ENCODE results near the gene RAPGEF3.
A peak's percentile ranks its signal among the peaks of the same experiment; 100 is the strongest.

RAPGEF3 gene

GRCh38 chr12:47717443-47718193 lies 41.1 kb downstream of the RAPGEF3 start:
- peak; percentile 17 for DNase-seq

- DNase-seq: no peak
These were observed 41.6 kb downstream of the RAPGEF3 start for GRCh38 chr12:47717046-47717442.

- DNase-seq: no peak
These were observed 42.7 kb downstream of the RAPGEF3 start for GRCh38 chr12:47715877-47716548.

GRCh38 chr12:47715393-47715876 lies 43.2 kb downstream of the RAPGEF3 start:
- DNase-seq: peak; percentile 77

DNA sequence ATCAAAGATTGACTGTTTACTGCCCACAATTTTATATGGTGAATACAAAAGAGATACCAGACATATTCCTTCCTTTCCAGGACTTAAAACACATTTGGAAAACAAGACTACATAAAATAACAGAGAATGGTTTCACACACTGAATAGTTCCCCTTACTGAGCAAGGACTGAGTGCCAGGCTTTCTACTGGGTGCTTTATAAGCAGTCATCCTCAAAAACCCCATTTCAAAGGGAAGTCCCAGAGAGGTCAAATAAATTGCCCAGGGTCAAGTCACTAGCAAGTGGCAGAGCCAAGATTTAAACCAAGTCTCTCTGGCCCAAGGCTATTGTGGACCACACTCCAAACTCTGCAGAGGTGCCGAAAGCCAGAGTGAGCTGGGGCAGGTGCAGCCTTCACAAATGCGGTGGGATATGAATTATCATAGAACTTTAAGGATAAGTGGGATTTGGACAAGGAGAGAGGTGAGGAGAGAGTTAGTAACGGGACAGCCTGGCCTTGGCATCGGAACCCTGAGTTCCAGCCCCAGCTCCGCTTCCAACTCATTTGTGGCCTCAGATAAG lies 43.8 kb downstream of the RAPGEF3 start:
- DNase-seq: no peak

DNA sequence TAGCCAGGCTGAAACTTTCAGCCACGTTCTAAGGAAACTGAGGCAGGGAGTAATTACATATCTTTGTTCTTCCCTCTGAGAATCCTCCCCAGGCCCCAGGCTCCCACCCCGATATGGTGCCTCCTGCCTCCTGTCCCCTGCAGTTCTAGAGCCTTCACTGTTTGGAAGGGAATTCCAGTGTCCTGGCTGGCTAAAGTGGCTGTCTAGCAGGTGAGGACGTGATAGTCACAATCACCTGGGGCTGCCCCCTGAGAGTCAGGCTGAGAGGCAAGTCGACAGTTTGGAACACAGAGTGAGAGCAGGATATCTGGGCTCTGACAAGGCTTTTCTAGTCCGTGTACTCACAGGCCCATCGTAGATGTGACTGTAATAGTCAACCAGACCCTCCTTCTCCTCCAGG lies 46.5 kb downstream of the RAPGEF3 start:
- no peak for DNase-seq

- no peak for DNase-seq
These were observed 47.2 kb downstream of the RAPGEF3 start for GRCh38 chr12:47711448-47711847.

DNA sequence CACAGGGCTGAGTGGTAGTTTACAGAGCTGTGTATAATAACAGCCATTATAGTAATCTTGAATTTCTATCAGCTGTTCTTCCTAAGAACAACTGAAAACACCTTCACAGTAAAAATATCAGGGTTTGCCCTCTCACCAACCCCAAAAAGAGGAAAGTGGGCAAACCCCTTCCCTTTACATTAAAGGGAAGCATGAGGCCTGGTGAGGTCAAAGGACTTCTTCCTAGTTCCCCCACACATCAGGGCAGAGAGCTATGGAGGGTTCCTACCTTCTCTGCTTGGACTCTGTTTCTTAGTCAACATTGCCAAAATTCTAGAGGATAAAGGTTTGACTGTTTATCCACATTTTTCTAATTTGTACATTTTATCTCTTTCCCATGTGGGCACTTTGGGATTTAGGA lies 48.4 kb downstream of the RAPGEF3 start:
- no peak for DNase-seq

GRCh38 chr12:47709671-47710070 lies 49.0 kb downstream of the RAPGEF3 start:
- no peak for DNase-seq

GRCh38 chr12:47709237-47709636 lies 49.4 kb downstream of the RAPGEF3 start:
- no peak for DNase-seq

GRCh38 chr12:47707905-47708543 lies 50.7 kb downstream of the RAPGEF3 start:
- DNase-seq: no peak

GRCh38 chr12:47707355-47707754 lies 51.3 kb downstream of the RAPGEF3 start:
- no peak for DNase-seq

GRCh38 chr12:47705566-47706425 lies 52.9 kb downstream of the RAPGEF3 start, which contains the start of gene RPAP3:
TSS of gene RPAP3 (minus strand) at chr12:47706030. CDS start at chr12:47702840, 3,190 bp downstream.
- peak; percentile 97 for DNase-seq

DNA sequence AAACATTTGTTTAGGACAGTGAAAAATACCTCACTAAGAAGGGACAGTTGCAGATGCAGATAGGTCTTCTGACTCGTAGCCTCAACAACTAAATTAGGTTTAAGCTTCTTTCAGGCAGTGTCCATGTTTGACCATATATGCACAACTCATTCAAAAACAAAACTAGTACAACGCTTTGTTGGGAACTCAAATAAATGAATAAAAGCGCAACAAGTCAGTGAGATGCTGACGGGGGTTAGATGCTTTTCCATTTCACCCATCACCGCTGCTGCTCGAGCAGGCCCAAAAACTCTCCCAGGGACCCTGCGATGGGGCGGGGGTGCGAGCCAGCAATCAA lies 53.5 kb downstream of the RAPGEF3 start:
- DNase-seq: no peak

- DNase-seq: no peak
These were observed 54.0 kb downstream of the RAPGEF3 start for GRCh38 chr12:47704719-47705118.

DNA sequence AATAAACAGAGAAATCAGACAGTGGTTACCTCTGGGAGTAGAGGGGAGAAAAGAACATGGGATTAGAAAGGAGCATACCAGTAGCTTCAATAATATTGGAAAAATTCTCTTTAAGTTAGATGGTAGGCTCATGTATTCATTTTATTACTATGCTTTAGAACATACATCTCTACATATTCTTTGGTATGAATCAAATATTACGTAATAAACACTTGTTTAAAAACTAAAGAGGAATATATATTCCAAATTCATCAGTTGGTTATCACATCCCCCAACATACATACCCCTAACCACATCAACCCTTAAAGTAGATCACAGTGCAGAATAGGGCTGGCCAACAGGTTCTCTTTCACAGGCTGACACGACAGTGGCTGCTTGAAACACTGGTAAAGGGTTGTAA lies 58.4 kb downstream of the RAPGEF3 start:
- no peak for DNase-seq

- DNase-seq: no peak
These were observed 60.0 kb downstream of the RAPGEF3 start for GRCh38 chr12:47698631-47699030.

DNA sequence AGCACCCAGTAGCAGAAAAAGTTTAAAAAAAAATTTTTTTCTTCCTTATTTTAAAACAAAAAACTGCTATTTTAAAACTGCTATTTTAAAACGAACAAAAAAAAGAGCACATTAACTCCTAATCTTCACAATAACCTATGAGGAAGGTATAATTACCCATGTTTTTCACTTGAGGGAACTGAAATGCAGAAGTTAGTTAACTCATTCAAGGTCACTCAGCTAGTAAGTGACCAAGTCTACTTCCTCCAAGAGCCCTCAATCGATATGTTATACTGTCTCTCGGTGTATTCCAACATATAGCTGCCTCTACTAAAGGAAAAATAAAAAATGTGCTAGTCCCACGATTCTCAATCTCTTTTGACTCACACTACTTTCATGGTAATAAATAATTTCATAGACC lies 60.6 kb downstream of the RAPGEF3 start:
- DNase-seq: no peak

DNA sequence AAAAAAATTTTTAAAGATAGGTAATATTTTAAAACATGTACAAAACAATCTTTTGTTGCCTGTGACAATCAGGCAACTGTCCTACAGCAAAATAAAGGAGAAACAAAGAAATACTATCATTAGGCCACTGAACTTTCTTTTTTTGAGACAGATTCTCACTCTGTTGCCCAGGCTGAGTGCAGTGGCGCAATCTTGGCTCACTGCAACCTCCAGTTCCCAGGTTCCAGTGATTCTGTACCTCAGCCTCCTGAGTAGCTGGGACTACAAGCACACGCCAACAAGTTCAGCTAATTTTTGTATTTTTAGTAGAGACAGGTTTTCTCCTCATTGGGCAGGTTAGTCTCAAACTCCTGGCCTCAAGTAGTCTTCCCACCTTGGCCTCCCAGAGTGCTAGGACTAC lies 69.5 kb downstream of the RAPGEF3 start:
- no peak for DNase-seq

DNA sequence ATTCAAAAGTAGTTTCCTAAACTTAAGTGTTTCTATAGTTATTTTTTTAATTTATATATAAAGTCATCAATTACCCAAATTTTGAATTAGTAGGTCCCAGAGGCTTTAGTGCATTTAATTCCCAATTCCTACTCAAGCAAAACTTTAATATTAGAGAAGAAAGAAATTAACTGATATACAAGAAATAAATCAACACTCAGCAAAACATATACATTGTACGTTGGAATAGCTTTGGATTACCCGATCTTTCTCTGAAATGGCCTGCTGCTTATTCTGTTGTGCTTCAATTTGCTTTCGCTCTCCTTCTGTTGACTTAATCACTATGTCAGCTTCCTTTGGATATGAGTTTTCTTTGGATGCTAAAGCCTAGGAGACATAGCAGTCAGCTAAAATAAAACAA lies 71.0 kb downstream of the RAPGEF3 start:
- DNase-seq: no peak

GRCh38 chr12:47686645-47687240 lies 71.9 kb downstream of the RAPGEF3 start:
- DNase-seq: no peak

Measured in stimulated activated naive CD4-positive, alpha-beta T cell treated with Interleukin-2 at 50 U/mL for 16 hours (primary cell).